ENCODE data around the gene PKNOX2. TPM values are rescaled to one million over a fixed set of nuclear protein-coding genes. Genes with fewer than 3 reads are reported as not detected.

Gene PKNOX2
- total and polyA plus RNA-seq, 10 of the 15 experiments (the other 5 are each of a cell fraction or from before 2014, with no cell fraction given), result not detected

DNA sequence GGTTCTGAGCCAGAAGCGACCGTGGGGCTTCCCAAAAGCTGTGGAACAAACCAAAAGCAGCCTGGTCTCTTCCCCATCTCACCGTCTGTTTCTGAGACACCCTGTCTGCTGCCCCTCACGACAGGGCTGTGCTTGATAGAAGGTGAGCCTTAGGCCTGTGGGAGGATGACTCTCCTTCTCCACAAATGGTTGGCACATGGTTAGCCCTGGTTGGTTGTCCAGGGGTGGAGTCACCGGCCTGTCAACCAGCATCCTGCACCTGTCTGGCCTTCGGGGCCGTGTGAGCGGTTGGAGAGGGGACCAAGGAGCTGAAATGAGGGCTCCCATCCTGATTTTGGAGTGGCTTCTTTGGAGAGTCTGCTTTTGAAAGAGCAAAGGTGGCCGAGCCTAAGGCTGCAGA, 135.3 kb downstream of the PKNOX2 start:
- Histone ChIP-seq H3K4me2 (ENCODE audit: control insufficient read depth, insufficient read depth) (no peak overlapping the region), H3K4me3 (no peak overlapping the region), H3K27me3 (replicated peaks in 1 of 2; ENCODE audit: control insufficient read depth in 2 of 2, insufficient read depth in 2 of 2, low read length in 1 of 2) (peaks cover 0 to 1% of the 10 kb centered on the region in 2 experiments; a peak in 2 of 4 replicates), H3K79me2 (ENCODE audit: control insufficient read depth, insufficient read depth, low read length) (no peaks in the 10 kb centered on the region), H3K4me1 (ENCODE audit: control insufficient read depth, insufficient read depth, low read length) (no peaks in the 10 kb centered on the region; the same call in 1 of the 2 replicates), H3K9me3 (replicated peaks; ENCODE audit: control insufficient read depth, insufficient read depth, low read length) (no peaks in the 10 kb centered on the region), H3K9ac (ENCODE audit: control insufficient read depth, insufficient read depth, low read length) (no peak overlapping the region), H4K20me1 (ENCODE audit: control insufficient read depth, insufficient read depth) (no peaks in the 10 kb centered on the region), H3K27ac (ENCODE audit: control insufficient read depth, insufficient read depth) (no peak overlapping the region), H2AFZ (ENCODE audit: control insufficient read depth, low read depth, low read length) (no peak overlapping the region), H3K36me3 (ENCODE audit: control insufficient read depth in 2 of 2, insufficient read depth in 2 of 2, low read length in 1 of 2) (no peaks in the 10 kb centered on the region)
- FAIRE-seq, result no peak
- ChIA-PET POLR2A (no interaction called here), RAD21 (ENCODE audit: unreplicated experiment) (no interaction called here), CTCF (no interaction called here), SMC1A (ENCODE audit: uncharacterized antibody, unreplicated experiment) (no interaction called here)
- intact Hi-C loops (cut with micrococcal nuclease; ENCODE audit: unreplicated experiment), result no loop called here
- DNase-seq (ENCODE audit: low read depth, low spot score), result no peak
- TF ChIP-seq, protein P1, sequence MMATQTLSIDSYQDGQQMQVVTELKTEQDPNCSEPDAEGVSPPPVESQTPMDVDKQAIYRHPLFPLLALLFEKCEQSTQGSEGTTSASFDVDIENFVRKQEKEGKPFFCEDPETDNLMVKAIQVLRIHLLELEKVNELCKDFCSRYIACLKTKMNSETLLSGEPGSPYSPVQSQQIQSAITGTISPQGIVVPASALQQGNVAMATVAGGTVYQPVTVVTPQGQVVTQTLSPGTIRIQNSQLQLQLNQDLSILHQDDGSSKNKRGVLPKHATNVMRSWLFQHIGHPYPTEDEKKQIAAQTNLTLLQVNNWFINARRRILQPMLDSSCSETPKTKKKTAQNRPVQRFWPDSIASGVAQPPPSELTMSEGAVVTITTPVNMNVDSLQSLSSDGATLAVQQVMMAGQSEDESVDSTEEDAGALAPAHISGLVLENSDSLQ (IDR thresholded peaks at IDR 0.05), result no peak
- TF ChIP-seq BACH1 (IDR thresholded peaks at IDR 0.05; ENCODE audit: borderline replicate concordance) (no peak), NBN (IDR thresholded peaks at IDR 0.05) (no peak), FOS (IDR thresholded peaks at IDR 0.05; ENCODE audit: borderline replicate concordance, extremely low read depth, insufficient read length) (no peak), SUPT20H (IDR thresholded peaks at IDR 0.05; ENCODE audit: borderline replicate concordance, control insufficient read depth, low read depth, low read length) (no peak), EED (IDR thresholded peaks at IDR 0.05; ENCODE audit: low read depth) (no peak), BCL11A (IDR thresholded peaks at IDR 0.05; ENCODE audit: low read depth, low read length) (no peak), TCF3 (IDR thresholded peaks at IDR 0.05; ENCODE audit: borderline replicate concordance, insufficient read depth, low read depth, low read length) (no peak), RAD51 (IDR thresholded peaks at IDR 0.05) (no peak), YY1 (IDR thresholded peaks at IDR 0.05; ENCODE audit: low read depth, low read length) (no peak), SUZ12 (IDR thresholded peaks at IDR 0.05; ENCODE audit: unreplicated experiment) (no peak), EZH2 (IDR thresholded peaks at IDR 0.05; ENCODE audit: borderline replicate concordance, control insufficient read depth, low read depth, low read length) (no peak), KLF5 (IDR thresholded peaks at IDR 0.05; ENCODE audit: partially characterized antibody) (no peak), YBX1 (IDR thresholded peaks at IDR 0.05) (no peak), NFYA (IDR thresholded peaks at IDR 0.05; ENCODE audit: borderline replicate concordance, low read depth, low read length) (no peak)
- TF ChIP-seq, protein P2, sequence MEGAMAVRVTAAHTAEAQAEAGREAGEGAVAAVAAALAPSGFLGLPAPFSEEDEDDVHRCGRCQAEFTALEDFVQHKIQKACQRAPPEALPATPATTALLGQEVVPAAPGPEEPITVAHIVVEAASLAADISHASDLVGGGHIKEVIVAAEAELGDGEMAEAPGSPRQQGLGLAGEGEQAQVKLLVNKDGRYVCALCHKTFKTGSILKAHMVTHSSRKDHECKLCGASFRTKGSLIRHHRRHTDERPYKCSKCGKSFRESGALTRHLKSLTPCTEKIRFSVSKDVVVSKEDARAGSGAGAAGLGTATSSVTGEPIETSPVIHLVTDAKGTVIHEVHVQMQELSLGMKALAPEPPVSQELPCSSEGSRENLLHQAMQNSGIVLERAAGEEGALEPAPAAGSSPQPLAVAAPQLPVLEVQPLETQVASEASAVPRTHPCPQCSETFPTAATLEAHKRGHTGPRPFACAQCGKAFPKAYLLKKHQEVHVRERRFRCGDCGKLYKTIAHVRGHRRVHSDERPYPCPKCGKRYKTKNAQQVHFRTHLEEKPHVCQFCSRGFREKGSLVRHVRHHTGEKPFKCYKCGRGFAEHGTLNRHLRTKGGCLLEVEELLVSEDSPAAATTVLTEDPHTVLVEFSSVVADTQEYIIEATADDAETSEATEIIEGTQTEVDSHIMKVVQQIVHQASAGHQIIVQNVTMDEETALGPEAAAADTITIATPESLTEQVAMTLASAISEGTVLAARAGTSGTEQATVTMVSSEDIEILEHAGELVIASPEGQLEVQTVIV (IDR thresholded peaks at IDR 0.05; ENCODE audit: borderline replicate concordance, partially characterized antibody), result no peak
- TF ChIP-seq, protein P3, sequence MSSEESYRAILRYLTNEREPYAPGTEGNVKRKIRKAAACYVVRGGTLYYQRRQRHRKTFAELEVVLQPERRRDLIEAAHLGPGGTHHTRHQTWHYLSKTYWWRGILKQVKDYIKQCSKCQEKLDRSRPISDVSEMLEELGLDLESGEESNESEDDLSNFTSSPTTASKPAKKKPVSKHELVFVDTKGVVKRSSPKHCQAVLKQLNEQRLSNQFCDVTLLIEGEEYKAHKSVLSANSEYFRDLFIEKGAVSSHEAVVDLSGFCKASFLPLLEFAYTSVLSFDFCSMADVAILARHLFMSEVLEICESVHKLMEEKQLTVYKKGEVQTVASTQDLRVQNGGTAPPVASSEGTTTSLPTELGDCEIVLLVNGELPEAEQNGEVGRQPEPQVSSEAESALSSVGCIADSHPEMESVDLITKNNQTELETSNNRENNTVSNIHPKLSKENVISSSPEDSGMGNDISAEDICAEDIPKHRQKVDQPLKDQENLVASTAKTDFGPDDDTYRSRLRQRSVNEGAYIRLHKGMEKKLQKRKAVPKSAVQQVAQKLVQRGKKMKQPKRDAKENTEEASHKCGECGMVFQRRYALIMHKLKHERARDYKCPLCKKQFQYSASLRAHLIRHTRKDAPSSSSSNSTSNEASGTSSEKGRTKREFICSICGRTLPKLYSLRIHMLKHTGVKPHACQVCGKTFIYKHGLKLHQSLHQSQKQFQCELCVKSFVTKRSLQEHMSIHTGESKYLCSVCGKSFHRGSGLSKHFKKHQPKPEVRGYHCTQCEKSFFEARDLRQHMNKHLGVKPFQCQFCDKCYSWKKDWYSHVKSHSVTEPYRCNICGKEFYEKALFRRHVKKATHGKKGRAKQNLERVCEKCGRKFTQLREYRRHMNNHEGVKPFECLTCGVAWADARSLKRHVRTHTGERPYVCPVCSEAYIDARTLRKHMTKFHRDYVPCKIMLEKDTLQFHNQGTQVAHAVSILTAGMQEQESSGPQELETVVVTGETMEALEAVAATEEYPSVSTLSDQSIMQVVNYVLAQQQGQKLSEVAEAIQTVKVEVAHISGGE (CRISPR knock-in tag; IDR thresholded peaks at IDR 0.05), result no peak
- BruUV-seq (replicated peaks), result no TSS peak
- 9% methylated on average over 9 of the region's 9 CpGs for WGBS (ENCODE audit: insufficient coverage, insufficient replicate concordance, low lambda C conversion rate, missing lambda C conversion rate)
- no peak for ATAC-seq
- in situ Hi-C loops (cut with MboI), result no loop called here

All from GM12878 (cell line).